ENCODE results near the gene PIGU. TPM values are rescaled to one million over a fixed set of nuclear protein-coding genes. Genes with fewer than 3 reads are reported as not detected.

PIGU gene
- total and polyA plus RNA-seq, 2 donors (not counting 3 experiments of a cell fraction or from before 2014, with no cell fraction given), result 20.3 to 81.8 TPM

- peaks cover 39% of the 10 kb centered on the region for H3K79me2 ChIP-seq (ENCODE audit: control insufficient read depth, insufficient read depth, low read length)
- no peaks in the 10 kb centered on the region for H4K20me1 ChIP-seq (replicated peaks; ENCODE audit: control insufficient read depth, extremely low read depth, insufficient read depth, low read length)
- no peak for DNase-seq (ENCODE audit: low read depth, low spot score)
- BruUV-seq (replicated peaks), result no TSS peak
- intact Hi-C loops (cut with micrococcal nuclease) (loop anchor here (1.0 to 5.0 kb wide), 2 partner anchors 10 to 334 kb away; partner anchors contain the start of gene DYNLRB1), dilution Hi-C loops (cut with MboI; ENCODE audit: extremely low pct_ligation_motif_present, low sequenced_read_pairs) (no loop called here)
- peak overlapping the region; percentile 78 for H3K27ac ChIP-seq (ENCODE audit: insufficient read depth, low read depth, low read length)
- peak overlapping the region; percentile 20 for H3K9ac ChIP-seq (replicated peaks; ENCODE audit: extremely low read depth, insufficient read depth, low read length)
- no peaks in the 10 kb centered on the region for H3K27me3 ChIP-seq (ENCODE audit: control insufficient read depth in 2 of 2, insufficient read depth in 2 of 2, low read length in 2 of 2)
- peak overlapping the region; percentile 29 for H3K4me2 ChIP-seq (ENCODE audit: insufficient read depth, low read length)
- peaks cover 7 to 23% of the 10 kb centered on the region in 2 experiments for H3K36me3 ChIP-seq (ENCODE audit: control insufficient read depth in 2 of 2, extremely low read depth in 1 of 2, insufficient read depth in 2 of 2, low read length in 2 of 2)
- no peak overlapping the region for H3K4me3 ChIP-seq (replicated peaks in 1 of 3; ENCODE audit: insufficient read depth in 1 of 3, low read depth in 1 of 3, low read length in 3 of 3)
- no peaks in the 10 kb centered on the region for H3K9me3 ChIP-seq (replicated peaks; ENCODE audit: control insufficient read depth, insufficient read depth, low read length)
- H3K9me1 ChIP-seq (replicated peaks; ENCODE audit: control insufficient read depth, extremely low read depth, insufficient read depth, low read length), result no peaks in the 10 kb centered on the region
- POLR2A ChIA-PET, result interaction anchor here (1.2 kb wide), 1 partner anchor 10 kb away, joined by 7 read pairs; the partner anchor contains the start of gene DYNLRB1
- CTCF ChIA-PET, result interaction anchor here (1.4 to 5.8 kb wide), 3 partner anchors 10 to 214 kb away, joined by 4 to 107 read pairs (median 4); partner anchors contain the start of gene DYNLRB1
- H3K4me1 ChIP-seq (ENCODE audit: control insufficient read depth, extremely low read depth, insufficient read depth, low read length), result peaks cover 21% of the 10 kb centered on the region
- no peak for TF ChIP-seq CTCF (IDR thresholded peaks at IDR 0.05; ENCODE audit: extremely low read depth in 1 of 2, insufficient read depth in 1 of 2, low read depth in 1 of 2, low read length in 2 of 2)
- TF ChIP-seq POLR2A (IDR thresholded peaks at IDR 0.05; ENCODE audit: low read depth, low read length), result no peak
- TF ChIP-seq MYC (IDR thresholded peaks at IDR 0.05; ENCODE audit: low read depth, low read length), result no peak
- no peak for TF ChIP-seq FOS (IDR thresholded peaks at IDR 0.05; ENCODE audit: borderline replicate concordance, insufficient read depth, low read length)
- no peak for TF ChIP-seq EZH2 (IDR thresholded peaks at IDR 0.05; ENCODE audit: borderline replicate concordance, low read depth, low read length, severe bottlenecking)
- TF ChIP-seq GATA2 (IDR thresholded peaks at IDR 0.05; ENCODE audit: insufficient read depth, insufficient read length, low read depth, low read length), result no peak
- TF ChIP-seq JUN (IDR thresholded peaks at IDR 0.05; ENCODE audit: borderline replicate concordance, insufficient read depth, insufficient read length, low read depth), result no peak
- TF ChIP-seq MAX (IDR thresholded peaks at IDR 0.05; ENCODE audit: insufficient read depth, insufficient read length), result no peak
- TF ChIP-seq POLR2AphosphoS5 (IDR thresholded peaks at IDR 0.05; ENCODE audit: insufficient read depth, low read depth, low read length), result no peak
- no peak for FAIRE-seq
- H2AFZ ChIP-seq (ENCODE audit: low read depth, low read length), result no peak overlapping the region
These were observed 150.4 kb downstream of the PIGU start for GRCh38 chr20:34526466-34526865.

Measured in endothelial cell of umbilical vein (primary cell).